GM12891 (cell line): ENCODE results near the gene MDGA2.

Experiments
- PAX5 ChIP-seq: IDR thresholded peaks from 2 replicates; pipeline ENCODE4 v1.6.1; 2011; ENCODE audit warnings: low read length, moderate library complexity, mild to moderate bottlenecking; ENCODE audit not compliant: insufficient read depth, severe bottlenecking
- POLR2A ChIP-seq: IDR thresholded peaks from 2 replicates; pipeline ENCODE4 v1.6.1; 2011; ENCODE audit warnings: low read depth, low read length, control low read depth
- POLR2AphosphoS5 ChIP-seq: IDR thresholded peaks from 2 replicates; pipeline ENCODE4 v1.6.1; 2011; ENCODE audit warnings: low read depth, low read length, control low read depth
- POU2F2 ChIP-seq: IDR thresholded peaks from 2 replicates; pipeline ENCODE4 v1.6.1; 2011; ENCODE audit warnings: low read depth, mild to moderate bottlenecking, control low read depth, low read length, moderate library complexity
- SPI1 ChIP-seq: IDR thresholded peaks from 2 replicates; pipeline ENCODE4 v1.6.1; 2011; ENCODE audit warnings: low read depth, low read length, control low read depth
- TAF1 ChIP-seq: IDR thresholded peaks from 2 replicates; pipeline ENCODE4 v1.6.1; 2011; ENCODE audit warnings: low read depth, low read length, control low read depth

DNA sequence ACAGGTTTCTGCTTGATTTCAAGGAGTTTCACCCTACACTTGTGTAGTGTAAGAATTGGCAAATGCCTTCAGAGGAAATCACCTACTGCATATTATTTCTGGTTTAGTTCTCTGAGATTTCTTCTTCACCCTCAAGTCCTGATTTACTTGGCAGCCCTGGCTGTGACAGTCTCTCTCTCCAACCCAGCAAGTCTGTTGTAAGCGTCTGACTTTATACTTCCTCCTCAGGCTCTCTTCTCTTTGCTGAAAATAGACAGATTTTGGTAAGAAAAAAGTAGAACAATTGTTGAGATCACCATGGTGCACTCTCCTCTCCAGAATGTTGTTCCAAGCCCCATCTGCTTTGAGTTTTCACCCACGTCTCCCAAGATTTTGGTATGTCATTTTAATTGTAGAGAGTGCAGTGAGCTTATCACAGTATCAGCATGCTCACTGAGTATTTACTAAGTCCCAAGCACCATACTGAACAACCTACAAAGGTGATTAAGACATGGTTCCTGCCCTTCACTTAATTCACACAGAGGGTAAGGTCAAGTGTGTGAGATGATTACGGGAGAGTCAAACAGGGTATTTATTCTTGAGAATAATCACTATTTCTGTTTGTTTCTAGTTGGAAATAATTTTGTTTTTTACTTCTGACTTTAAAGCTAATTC, 148.7 kb downstream of the MDGA2 start:
- no peak for TF ChIP-seq POLR2A
- TF ChIP-seq POLR2AphosphoS5: no peak
- TF ChIP-seq POU2F2: no peak
- no peak for TF ChIP-seq SPI1
- no peak for TF ChIP-seq PAX5
- TF ChIP-seq TAF1: no peak
